Left lung (tissue), 10 donors: ENCODE data around the gene PDLIM7. TPM values are rescaled to one million over a fixed set of nuclear protein-coding genes. Genes with fewer than 3 reads are reported as not detected.

Experiments used
- ATAC-seq: fragments of 200-7000 bp; cut with Tn5 transposase; one replicate; pipeline ENCODE4 v1.9.1; 2020; ENCODE audit warnings: moderate library complexity
- DNase-seq, 4 donors: peaks; one replicate each; pipeline ENCODE4 v3.0.0-alpha.2; 2013 to 2020
- H3K27ac ChIP-seq, 2 donors: fragments of 200-600 bp; sonication (generic) in 1 of 2; one replicate each; pipeline versions ENCODE4 v1.5.0 to v1.8.0; 2020 to 2021
- H3K27me3 ChIP-seq, 2 donors: fragments of 200-600 bp; sonication (generic) in 1 of 2; one replicate each; pipeline versions ENCODE4 v1.5.0 to v1.8.0; 2020 to 2021
- H3K36me3 ChIP-seq, 2 donors: fragments of 200-600 bp; sonication (generic) in 1 of 2; one replicate each; pipeline versions ENCODE4 v1.5.0 to v1.8.0; 2020 to 2021
- H3K4me1 ChIP-seq, 2 donors: fragments of 200-600 bp; one replicate each; pipeline ENCODE4 v1.8.0; 2021
- H3K4me3 ChIP-seq, 2 donors: fragments of 200-600 bp; sonication (generic) in 1 of 2; one replicate each; pipeline versions ENCODE4 v1.5.0 to v1.8.0; 2020 to 2021; ENCODE audit warnings: mild to moderate bottlenecking in 1 of 2
- H3K9me3 ChIP-seq, 2 donors: fragments of 200-600 bp; sonication (generic) in 1 of 2; one replicate each; pipeline versions ENCODE4 v1.5.0 to v1.8.0; 2020 to 2021
- CTCF ChIP-seq, 2 donors: fragments of 200-600 bp; sonication (generic) in 1 of 2; IDR thresholded peaks; one replicate each; pipeline versions ENCODE4 v1.5.0 to v1.8.0; 2021; ENCODE audit warnings: antibody characterized with exemption in 2 of 2
- intact Hi-C, 2 donors: fragments of 100-400 bp; cut with DNase I; formaldehyde crosslinking; loops; one replicate each; pipeline versions ENCODE4 v1.11.2 to v1.14.2; 2022
- polyA plus RNA-seq, 6 donors: library from polyadenylated mRNA; unstranded; fragments of 120-200 nt; gene quantifications; one replicate each; pipeline ENCODE4 v1.2.1, GENCODE V29; 2013; ENCODE audit not compliant: insufficient read length in 6 of 6
- total RNA-seq, 2 donors: library from RNA; stranded (reverse); fragmentation: NEBNext Ultra II Directional; extraction: Animal tissue kit (Norgen Biotek cat#: 25700); gene quantifications; one replicate each; pipeline ENCODE4 v1.2.1, GENCODE V29; 2021
- donor health status: DM: no; HTN: yes; CAD: no.
- donor health status: DM: no; HTN: no; CAD: no.

Gene PDLIM7
- total and polyA plus RNA-seq, 8 donors = 60.9 to 141 (median 90.2) TPM

GRCh38 chr5:177520271-177520670 lies 22.9 kb upstream of the PDLIM7 start:
- TF ChIP-seq CTCF (IDR thresholded peaks at IDR 0.05) = no peak
- no peaks in the 10 kb centered on the region for H3K9me3 ChIP-seq
- no peak overlapping the region for H3K27ac ChIP-seq
- ATAC-seq (no peak), DNase-seq (no peak)
- peaks cover 0 to 66% of the 10 kb centered on the region in 2 donors for H3K36me3 ChIP-seq
- intact Hi-C loops = no loop called here
- H3K4me1 ChIP-seq = peaks cover 9 to 23% of the 10 kb centered on the region in 2 donors
- H3K27me3 ChIP-seq = no peaks in the 10 kb centered on the region
- H3K4me3 ChIP-seq = no peak overlapping the region

DNA sequence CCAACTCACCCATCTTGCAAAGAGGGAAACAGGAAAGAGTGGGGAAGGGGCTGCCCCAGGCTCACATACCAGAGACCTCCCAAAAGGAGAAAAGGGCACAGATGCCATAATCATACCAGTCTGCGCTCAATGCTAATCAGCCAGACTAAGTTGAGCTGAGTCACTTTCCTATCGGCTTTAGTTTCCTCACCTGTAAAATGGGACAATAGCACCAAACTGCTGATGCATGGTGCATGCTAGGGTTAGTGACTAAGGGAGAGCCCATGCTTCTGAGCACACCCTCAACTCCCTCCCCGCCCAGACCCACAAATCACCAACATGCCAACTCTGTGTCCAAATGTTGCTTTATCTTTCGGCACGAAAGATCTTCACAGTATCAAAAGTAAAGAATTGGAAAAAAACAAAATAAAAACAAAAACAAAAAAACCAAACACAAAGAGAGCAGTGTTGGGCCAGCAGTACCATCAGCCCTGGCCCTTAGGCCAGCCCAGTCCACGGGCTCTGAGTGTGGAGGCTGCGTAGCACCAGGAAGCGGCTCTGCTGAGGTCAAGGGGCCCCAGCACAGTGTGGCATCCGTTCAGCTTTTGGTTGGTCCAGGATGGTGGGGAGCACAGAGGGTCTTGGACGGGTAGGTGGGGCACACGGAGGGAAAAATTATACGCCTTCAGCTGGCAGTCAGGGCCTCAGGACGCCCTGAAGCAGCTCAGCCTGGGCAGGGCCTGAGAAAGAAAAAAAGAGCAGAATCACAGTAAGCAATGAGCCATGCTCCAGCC lies 22.2 kb upstream of the PDLIM7 start:
- intact Hi-C loops = no loop called here
- H3K36me3 ChIP-seq = peaks cover 0 to 66% of the 10 kb centered on the region in 2 donors
- no peak for DNase-seq
- TF ChIP-seq CTCF (IDR thresholded peaks at IDR 0.05) = no peak
- no peak overlapping the region for H3K4me3 ChIP-seq
- H3K4me1 ChIP-seq = peaks cover 9 to 29% of the 10 kb centered on the region in 2 donors
- no peaks in the 10 kb centered on the region for H3K9me3 ChIP-seq
- no peaks in the 10 kb centered on the region for H3K27me3 ChIP-seq
- no peak overlapping the region for H3K27ac ChIP-seq
- no peak for ATAC-seq

GRCh38 chr5:177516601-177517568 lies 19.5 kb upstream of the PDLIM7 start, which contains the start of gene DDX41:
TSS of gene DDX41 (minus strand) at chr5:177516961. CDS start at chr5:177516945, 16 bp downstream.
- peak; percentile 92 for ATAC-seq
- intact Hi-C loops = no loop called here
- no peaks in the 10 kb centered on the region for H3K27me3 ChIP-seq
- DNase-seq = peak; percentile 97 to 99 (median 98)
- peaks cover 0 to 67% of the 10 kb centered on the region in 2 donors for H3K36me3 ChIP-seq
- H3K27ac ChIP-seq = peak within 1 kb of the TSS; percentile 76 to 86
- no peak for TF ChIP-seq CTCF (IDR thresholded peaks at IDR 0.05)
- peaks cover 9 to 34% of the 10 kb centered on the region in 2 donors for H3K4me1 ChIP-seq
- no peaks in the 10 kb centered on the region for H3K9me3 ChIP-seq
- H3K4me3 ChIP-seq = peak within 1 kb of the TSS; percentile 98

DNA sequence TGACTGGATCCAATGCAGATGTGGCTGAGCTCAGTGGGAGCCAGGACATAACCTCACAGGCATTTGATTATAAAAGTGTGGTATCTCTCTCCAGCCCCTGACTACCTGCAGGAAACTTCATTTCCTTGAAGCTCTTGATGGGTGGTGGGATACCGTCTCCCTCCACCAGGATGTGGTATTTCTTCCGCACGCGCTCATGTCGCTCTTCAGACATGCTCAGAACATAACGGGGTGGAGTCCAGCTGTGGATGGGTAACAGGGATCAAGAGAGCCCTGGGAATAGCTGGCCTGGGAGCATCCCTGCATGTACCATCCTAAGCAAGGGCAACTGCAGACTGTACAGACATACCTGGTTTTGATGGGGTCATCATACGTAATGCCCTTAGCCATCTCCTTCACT lies 18.2 kb upstream of the PDLIM7 start:
- no peak for DNase-seq
- intact Hi-C loops = no loop called here
- H3K9me3 ChIP-seq = no peaks in the 10 kb centered on the region
- H3K36me3 ChIP-seq = peaks cover 0 to 67% of the 10 kb centered on the region in 2 donors
- peaks cover 9 to 44% of the 10 kb centered on the region in 2 donors for H3K4me1 ChIP-seq
- no peak for TF ChIP-seq CTCF (IDR thresholded peaks at IDR 0.05)
- H3K4me3 ChIP-seq = peak overlapping the region in 1 of 2 donors; percentile 98
- ATAC-seq = no peak
- no peak overlapping the region for H3K27ac ChIP-seq
- H3K27me3 ChIP-seq = no peaks in the 10 kb centered on the region

GRCh38 chr5:177514541-177514940 lies 17.1 kb upstream of the PDLIM7 start:
- H3K4me3 ChIP-seq = no peak overlapping the region
- H3K27me3 ChIP-seq = no peaks in the 10 kb centered on the region
- no peak for TF ChIP-seq CTCF (IDR thresholded peaks at IDR 0.05)
- no peaks in the 10 kb centered on the region for H3K9me3 ChIP-seq
- peaks cover 9 to 51% of the 10 kb centered on the region in 2 donors for H3K4me1 ChIP-seq
- no peak for ATAC-seq
- intact Hi-C loops = no loop called here
- no peak overlapping the region for H3K27ac ChIP-seq
- peaks cover 0 to 65% of the 10 kb centered on the region in 2 donors for H3K36me3 ChIP-seq
- DNase-seq = no peak
